IPS-NIHi11 (cell line): ENCODE measurements around the gene SUN2.
A peak's percentile ranks its signal among the peaks of the same experiment; 100 is the strongest.

Experiments
- DNase-seq: peaks from one replicate; pipeline ENCODE4 v3.0.0; 2012; ENCODE audit warnings: mixed read lengths, low spot score

Gene SUN2

DNA sequence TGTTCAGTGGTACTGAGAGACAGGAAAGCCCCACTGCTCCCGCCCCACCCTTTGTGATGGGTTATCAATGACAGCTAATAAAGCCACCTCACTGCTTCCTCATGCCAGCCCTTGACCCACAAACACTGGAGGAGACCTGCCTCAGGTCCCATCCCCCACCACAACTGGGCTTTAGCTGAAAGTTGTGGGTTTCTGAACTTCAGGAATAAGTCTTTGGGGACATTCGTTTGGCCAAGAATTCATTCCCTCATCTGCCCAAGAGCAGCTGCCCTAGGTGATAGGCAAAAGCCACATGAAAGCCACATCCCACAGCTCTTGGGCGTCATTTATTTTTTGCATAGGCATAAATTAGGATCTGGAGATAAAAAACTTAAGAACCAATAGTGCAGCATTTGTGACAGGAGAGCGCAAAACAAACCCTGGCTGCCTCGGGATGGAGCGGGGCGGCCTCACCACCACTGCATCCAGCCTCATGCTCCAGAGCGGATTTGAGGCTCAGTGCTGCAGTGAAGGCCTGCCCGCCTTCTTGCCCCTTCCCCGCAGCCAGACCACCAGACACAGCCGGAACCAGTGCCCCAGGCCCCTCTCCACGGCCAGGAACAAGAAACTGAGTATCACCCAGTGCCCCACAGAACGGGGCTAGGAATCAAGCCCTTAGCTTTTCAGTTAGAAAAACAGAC, 21.2 kb downstream of the SUN2 start:
- no peak for DNase-seq

DNA sequence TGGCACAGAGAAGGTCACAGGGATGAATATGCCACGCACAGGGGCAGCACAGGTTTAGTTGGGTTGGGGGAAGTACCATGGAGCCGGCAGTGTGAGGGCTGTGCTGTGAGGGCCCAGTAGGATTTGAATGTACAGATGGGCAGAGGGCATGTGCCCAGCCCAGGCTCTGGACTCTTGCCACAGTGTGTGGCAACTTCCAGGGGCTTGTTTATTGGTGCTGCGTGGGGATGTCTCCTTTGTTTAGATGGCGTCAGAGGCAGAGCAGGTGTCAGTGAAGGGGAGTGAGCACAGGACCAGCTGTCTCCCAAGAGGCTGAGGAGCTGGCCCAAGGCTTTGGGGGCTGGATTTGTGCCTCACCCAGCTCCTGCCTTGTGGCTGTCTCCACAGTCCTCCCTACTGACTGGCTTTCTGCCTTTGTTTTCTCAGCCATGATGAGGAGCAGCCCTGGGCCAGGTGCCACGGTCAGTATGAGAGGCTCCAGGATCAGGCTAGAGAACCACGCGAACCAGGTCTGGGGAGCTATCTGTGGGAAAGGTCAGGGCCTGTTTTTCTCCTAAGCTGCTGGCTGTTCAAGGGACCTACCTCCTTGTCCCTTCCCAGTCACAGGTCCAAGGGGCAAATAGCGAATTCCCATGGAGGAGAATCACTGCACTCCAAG, 21.9 kb downstream of the SUN2 start:
- no peak for DNase-seq

DNA sequence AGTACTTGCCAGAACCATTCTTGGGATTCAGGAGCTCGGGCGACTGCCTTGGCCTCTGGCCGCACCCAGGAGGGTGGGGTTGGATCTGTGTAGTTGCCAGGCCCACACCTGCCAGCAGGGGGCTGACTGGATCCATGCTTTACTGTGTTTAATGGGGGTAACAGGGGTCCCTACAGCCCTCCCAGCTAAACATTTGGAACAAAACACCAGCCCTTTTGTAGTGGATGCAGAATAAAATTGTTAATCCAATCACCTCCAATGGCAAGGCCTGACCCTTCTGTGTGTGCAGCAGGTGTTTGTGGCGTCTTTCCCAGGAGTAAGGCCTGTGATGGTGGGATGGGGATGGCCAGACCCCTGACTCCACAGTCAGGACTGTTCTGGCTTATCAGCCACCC, 22.5 kb downstream of the SUN2 start:
- peak; percentile 87 for DNase-seq

DNA sequence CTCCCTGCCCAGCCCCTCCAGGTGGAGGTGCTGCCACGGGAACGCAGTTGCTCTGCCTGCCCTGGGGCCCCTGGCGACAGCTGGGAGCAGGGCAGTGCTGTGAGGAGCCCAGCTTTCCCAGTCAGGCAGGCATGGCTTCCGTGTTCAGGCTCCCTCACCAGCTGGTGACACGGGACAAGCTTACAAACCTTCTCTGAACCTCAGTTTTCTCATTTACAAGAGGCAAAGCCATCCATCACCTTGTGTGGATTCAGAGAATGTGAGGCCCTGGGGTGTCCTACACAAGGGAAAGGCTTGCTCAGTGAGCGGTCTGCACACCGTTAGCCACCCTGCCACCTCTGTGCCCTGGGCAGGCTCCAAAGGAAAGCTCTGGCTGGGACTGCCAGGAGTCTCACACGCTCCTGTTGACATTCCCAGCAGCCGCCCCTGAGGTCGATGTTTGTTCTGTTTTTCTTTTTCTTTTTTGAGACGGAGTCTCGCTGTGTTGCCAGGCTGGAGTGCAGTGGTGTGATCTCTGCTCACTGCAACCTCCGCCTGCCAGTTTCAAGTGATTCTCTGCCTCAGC, 23.5 kb downstream of the SUN2 start:
- DNase-seq: no peak

DNA sequence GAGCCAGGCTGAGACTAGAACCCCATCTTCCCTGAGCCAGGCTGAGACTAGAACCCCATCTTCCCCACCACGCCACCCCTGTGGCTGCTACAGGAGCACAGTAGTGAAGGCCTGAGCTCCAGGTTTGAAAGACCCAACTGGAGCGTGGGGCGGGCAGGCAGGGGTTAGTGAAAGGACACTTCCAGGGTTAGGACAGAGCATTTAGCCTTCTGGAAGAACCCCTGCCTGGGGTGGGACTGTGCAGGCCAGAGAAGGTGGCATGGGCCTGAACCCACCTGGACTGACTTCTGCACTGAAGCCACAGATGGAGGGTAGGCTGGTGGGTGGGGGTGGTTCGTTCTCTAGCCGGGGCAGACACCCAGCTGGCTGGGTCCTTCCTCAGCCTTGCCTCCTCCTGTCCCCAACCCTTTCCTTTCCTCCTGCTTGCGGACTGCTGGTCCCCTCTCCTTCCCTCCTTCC, 24.1 kb downstream of the SUN2 start:
- no peak for DNase-seq

DNA sequence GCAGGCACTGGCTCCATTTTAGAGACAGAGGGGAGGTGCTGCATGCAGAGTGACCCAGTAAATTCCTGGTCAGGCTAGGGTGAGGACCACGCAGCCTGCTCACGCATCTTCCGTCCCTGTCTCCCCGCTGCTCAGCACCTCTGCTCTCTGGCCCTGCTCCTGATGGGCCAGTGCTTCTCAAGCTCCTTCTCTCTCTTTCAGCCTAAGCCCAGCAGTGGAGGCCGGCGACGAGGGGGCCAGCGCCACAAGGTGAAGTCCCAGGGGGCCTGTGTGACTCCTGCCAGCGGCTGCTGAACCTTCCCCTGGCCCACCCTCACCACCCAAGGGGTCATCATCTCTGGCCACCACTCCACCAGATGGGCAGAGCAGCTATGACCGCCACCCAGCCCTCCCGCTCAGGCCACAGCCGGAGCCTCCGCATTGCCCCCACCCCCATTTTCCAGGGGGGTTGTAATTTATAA, 25.4 kb downstream of the SUN2 start:
- DNase-seq: no peak

DNA sequence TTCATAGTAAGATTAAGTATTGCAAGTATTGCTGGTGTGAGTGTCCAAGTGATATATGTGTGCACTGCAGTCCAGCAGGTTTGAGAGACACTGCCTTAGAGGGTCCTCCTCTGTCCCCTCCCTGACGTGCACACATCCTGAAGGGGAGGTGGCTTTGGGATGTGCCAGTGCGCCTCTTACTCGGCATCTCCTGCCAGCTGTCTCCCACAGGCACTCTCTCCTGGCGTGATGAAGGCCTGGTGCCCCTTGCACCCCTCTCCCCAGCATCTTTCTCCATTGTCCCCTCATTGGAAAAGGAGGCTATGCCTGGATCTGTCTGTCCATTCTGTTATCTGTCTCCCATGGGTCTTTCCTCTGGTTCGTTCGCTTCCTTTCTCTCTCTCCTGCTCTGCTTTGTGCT, 25.9 kb downstream of the SUN2 start:
- no peak for DNase-seq

DNA sequence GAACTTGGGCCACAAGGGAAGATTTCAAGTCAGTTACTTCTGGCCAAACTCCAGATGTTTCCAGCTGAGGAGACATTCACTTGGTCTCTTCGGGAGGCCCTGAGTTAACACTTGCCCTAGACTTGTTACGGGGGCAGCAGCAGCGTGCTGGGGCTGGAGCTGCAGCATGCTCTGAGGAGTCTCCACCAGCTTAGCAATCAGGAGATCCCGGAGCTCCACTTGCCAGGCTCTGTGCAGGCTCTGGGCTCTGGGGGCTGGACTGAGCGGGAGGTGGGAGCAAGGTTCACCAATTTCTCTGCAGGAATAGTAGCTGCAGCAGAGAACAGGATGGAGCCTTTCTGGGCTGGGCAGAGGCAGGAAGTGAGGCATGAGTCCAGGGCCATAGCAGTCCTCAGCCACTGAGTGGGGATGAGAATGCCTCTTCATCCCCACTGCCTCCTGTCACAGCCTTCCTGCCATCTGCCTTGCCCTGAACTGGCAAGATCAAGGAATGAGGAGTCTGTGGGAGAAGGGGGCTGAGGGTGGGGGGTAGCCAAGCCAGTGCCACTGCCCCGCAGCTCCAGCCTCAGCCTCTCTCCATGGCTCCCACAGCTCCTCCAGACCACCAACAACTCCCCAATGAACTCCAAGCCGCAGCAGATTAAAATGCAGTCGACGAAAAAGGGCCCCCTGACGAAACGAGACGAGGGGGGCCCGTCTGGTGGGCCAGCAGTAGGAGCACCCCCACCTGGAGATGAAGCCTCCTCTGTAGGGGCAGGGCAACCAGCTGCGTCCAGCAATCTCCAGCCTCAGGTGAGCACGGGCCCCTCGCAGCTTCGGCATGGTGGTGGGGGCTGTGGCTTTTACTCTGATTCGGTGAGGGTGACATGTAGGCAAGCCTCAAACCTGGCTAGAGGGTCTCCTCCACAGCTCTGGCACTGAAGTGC, 26.7 kb downstream of the SUN2 start:
- DNase-seq: no peak

DNA sequence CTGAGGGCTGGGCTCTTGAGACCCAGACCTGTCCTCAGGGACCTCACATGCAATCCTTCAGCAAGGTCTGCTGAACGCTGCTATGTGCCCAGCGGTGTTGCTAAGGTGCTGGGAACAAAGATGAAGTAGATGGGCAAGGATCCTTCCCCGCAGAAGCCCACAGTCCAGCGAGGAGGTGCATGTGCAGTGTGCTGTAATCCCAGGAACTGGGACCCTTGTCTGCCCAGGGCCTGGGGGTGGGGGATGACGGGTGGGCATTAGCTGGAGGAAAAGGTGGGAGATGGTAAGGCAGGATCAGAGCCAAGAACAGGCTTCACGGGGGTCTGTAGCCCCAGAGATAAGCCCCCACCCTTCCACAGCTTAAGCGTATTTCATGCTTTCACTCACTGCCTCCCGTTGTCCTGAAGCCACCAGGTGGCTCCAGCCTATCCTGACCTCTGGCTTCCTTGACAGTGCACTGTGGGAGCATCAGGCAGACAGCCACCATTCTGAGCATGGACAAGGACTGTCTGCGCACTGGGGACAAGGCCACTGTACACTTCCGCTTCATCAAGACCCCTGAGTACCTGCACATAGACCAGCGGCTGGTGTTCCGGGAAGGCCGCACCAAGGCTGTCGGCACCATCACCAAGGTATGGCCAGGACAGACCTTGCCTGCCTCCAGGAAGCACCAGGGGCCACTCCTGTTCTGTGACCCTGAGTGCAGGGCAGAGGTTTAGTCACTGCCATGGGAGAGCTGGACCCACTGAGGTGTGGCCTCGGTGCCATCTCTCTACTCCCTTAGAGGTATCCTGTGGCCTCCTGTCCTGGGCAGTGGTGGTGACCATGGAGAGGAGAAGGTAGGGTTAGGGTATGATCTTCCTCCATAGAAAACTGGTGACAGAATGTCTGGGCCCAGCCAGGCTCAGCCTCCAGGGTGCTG, 28.0 kb downstream of the SUN2 start:
- no peak for DNase-seq

DNA sequence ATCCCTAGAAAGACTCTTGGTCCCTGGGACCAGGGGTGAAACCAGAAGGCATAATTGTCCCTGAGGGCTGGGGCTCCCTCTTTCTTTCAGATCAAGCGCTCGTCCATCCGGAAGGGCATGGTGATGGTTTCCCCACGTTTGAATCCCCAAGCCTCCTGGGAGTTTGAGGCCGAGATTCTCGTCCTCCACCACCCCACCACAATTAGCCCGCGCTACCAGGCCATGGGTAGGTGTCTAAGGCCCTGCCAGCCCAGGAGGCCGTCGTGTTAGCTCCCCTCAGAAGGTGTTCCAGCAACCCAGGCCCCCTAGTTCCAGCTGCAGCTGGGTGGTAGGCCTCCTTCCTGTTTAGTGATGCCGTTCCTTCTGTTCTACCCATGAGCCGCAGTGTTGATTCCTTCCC, 28.7 kb downstream of the SUN2 start:
- no peak for DNase-seq

DNA sequence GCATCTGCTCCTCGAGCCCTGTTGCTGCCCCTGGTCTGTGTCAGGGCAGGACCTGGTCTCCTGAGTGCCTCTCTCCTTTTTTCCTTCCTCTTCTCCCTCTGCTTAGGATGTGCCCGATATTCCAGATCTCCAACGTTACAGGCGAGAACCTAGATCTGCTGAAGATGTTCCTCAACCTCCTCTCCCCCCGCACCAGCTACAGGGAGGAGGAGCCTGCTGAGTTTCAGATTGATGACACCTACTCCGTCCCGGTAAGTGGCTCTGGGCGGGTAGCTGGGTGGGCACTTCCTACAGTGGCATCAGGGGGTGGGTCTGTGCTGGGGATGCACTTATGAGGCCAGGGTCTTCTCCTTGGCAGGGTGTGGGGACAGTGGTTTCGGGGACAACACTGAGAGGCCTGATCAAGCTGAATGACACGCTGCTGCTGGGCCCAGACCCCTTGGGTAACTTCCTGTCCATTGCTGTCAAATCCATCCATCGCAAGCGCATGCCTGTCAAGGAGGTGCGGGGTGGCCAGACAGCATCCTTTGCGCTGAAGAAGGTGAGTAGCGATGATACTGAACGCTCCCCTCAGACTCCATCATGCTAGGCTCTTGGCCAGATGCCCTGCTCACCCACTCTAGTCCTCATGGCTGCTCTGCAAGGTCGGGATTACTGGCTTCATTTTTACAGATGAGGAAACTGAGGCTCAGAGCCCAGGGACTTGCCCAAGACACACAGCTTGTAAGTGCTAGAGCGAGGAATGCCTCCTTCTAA, 29.7 kb downstream of the SUN2 start:
- DNase-seq: no peak

DNA sequence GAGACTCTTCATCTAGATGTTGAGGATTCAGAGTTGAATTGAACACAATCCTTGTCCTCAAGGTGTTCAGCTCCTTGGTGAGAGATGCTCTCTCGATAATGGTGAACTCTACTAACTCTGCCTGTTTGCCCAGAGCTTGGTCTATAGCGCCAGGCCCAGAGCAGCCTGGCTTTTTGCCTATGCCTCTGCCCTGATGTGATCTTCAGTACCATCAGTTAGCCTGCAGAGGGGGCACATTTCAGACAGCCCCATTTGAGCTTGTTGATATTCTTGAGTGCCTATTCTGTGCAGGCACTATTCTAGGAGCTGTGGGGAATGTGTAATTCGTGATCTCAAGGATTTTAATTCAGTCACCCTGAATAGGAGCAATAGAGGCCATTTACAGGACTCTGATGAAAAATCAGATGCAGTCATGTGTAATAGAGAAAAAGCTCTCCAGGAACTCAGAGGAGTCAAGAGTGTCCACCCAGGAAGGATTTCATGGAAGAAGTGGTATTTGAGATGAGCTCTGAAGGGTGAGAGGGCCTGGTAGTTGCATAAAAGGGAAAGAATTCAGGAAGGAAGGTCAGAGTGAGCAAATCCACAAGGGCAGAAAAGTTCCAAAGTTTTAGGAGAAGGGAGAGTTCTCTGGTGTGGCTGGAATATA, 30.7 kb downstream of the SUN2 start:
- DNase-seq: peak; percentile 70

DNA sequence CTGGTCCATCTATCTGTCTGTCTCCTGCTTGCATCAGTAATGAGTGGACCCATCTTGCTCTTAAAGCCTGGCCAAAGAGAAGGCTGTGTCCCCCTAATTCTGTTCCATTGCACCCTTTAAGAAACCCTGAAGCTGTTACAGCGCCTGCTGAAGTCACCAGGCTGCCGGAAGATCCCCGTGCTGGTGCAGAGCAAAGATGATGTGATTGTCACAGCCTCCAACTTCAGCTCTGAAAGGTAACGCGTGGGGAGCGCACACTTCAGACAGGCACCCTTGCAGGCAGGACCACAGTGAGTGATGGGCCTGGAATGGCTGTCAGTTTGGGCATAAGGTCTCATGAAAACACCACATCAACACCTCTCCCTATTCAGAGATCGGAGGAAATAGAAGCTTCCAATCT, 31.6 kb downstream of the SUN2 start:
- no peak for DNase-seq

DNA sequence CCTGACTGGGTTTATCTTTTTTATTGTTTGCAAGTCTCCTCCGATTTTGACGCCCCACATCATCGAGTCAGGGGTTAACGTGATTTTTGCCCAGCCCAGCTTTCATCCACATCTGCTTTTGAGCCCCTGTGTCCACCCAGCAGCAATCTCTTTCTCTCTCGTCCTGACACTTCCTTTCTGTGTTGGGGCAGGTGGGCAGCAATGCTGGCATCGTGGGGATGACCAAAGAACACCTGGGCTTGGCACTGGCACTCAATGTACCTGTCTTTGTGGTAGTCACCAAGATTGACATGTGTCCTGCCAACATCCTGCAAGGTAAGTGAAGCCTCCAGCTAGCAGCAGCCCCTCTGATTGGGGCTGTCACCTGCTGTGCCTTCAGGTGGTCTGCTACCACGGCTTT, 34.2 kb downstream of the SUN2 start:
- no peak for DNase-seq

DNA sequence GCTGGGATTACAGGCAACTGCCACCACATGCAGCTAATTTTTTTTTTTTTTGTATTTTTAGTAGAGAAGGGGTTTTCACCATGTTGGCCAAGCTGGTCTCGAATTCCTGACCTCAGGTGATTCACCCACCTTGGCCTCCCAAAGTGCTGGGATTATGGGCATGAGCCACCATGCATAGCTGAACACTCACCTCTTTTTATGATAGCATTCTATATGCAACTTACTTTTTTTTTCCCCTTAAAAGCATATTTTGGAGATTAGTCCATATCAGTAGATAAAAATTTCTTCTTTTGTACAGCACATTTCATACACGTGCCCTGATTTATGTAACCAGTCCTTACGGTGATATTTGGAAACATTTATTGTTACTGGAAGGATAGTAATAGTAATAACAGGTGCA, 35.4 kb downstream of the SUN2 start:
- no peak for DNase-seq

DNA sequence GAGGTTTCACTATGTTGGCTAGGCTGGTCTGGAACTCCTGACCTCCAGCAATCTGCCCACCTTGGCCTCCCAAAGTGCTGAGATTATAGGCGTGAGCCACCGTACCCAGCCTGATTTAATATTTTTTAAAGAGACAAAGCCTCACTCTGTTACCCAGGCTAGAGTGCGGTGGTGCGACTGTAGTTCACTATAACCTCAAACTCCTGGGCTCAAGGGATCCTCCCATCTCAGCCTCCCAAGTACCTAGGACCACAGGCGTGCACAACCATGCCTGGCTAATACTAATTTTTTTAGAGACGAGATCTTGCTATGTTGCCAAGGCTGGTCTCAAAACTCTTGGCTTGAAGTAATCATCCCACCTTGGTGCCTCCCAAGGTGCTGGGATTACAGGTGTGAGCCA, 36.6 kb downstream of the SUN2 start:
- DNase-seq: no peak

DNA sequence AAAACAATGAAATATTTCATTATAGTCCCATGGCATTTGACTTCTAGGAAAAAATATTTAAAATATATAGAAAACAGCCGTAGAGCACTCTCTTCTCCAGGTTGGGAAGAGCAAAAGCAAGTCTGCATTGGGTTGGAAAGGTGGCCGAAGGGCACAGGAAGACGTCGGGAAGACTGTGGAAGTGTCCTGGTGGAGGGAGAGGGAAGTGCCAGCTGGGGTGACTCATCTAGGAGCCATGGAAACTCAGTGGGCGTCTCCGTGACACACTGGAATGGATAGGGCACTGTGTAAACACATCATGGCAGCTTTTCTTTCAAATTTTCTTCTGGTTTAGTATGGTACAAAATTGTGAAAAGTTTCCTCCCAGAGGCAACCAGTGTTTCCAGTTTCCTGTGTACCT, 37.4 kb downstream of the SUN2 start:
- DNase-seq: peak; percentile 71

DNA sequence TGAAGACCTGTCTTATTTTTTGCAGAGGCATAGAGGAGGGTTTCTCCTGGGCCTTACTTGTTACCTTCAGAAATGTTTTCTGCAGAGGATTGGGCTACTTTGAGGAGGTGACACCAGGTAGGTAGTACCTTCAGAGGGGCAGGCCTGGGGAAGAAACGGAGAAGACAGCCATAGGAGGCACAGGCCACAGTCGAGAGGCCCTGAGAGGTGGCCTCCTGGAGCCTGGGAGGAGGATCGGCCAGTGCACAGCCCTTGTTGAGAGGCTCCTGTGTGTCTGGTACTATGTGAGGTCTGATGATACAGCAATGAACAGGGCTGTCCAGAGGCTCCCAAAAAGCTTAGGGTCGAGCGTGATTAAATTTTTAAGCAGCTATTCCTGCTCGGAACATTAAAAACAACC, 38.6 kb downstream of the SUN2 start:
- DNase-seq: no peak

DNA sequence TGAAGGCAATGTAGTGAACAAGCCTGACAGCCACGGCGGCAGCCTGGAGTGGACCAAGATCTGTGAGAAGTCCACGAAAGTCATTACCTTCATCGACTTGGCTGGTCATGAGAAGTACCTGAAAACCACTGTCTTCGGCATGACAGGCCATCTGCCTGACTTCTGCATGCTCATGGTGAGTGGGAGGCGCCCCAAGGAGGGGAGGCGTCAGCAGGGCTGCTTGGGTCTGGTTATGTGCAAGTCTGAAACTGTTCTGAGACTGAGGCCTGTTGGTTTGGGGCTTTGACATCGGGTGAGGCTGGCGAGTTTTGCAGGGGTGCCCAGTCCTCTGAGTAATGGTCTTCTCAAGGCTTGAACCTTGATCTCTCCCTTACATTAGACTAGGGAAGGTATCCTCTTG, 39.0 kb downstream of the SUN2 start:
- DNase-seq: no peak

DNA sequence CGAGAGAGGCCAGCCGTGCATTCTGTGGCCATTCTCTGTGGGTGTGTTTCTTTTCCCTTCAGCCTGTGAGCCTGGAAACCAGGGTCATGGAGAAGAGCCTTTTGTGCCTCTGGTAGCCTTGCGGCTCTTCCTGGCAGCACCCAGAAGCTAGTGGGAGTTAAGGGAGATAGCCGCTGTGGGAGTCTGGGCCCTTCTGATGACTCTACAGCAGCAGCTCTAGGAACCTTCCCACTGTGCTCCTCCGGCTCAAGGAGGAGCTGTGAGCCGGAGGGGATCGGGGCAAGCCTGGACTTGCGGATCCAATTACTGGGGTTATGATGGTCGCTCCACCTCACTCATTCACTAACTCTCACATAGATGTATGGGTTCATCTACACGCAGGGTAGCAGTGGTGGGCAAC, 39.5 kb downstream of the SUN2 start:
- no peak for DNase-seq
